H9 (cell line): ENCODE data around the gene PRPF6. TPM values are rescaled to one million over a fixed set of nuclear protein-coding genes. Genes with fewer than 3 reads are reported as not detected.

Source experiments
- DNase-seq: peaks from one replicate; pipeline ENCODE4 v3.0.0-alpha.2; 2017
- H2AFZ ChIP-seq: one replicate; pipeline ENCODE4 v1.6.1; 2013; ENCODE audit warnings: mild to moderate bottlenecking, low read length, control low read depth, moderate library complexity
- H2AK5ac ChIP-seq: 2 replicates; pipeline ENCODE4 v1.6.1; 2013; ENCODE audit warnings: low read length, control low read depth, mixed read lengths; ENCODE audit not compliant: insufficient read length
- H2BK120ac ChIP-seq: one replicate; pipeline ENCODE4 v1.6.1; 2013; ENCODE audit warnings: low read depth, mild to moderate bottlenecking, low read length, control low read depth, inconsistent platforms; ENCODE audit not compliant: poor library complexity, severe bottlenecking
- H2BK12ac ChIP-seq: 2 replicates; pipeline ENCODE4 v1.6.1; 2013; ENCODE audit warnings: low read length, control low read depth, mixed read lengths, low read depth; ENCODE audit not compliant: insufficient read length
- H2BK15ac ChIP-seq: 2 replicates; pipeline ENCODE4 v1.6.1; 2013; ENCODE audit warnings: low read depth, low read length, control low read depth
- H2BK20ac ChIP-seq: one replicate; pipeline ENCODE4 v1.6.1; 2013; ENCODE audit warnings: low read depth, mild to moderate bottlenecking, low read length, control low read depth, inconsistent platforms; ENCODE audit not compliant: poor library complexity, severe bottlenecking
- H2BK5ac ChIP-seq: 2 replicates; pipeline ENCODE4 v1.6.1; 2013; ENCODE audit warnings: low read length, control low read depth, mixed read lengths; ENCODE audit not compliant: insufficient read length
- H3K14ac ChIP-seq: 2 replicates; pipeline ENCODE4 v1.6.1; 2013; ENCODE audit warnings: low read length, control low read depth; ENCODE audit not compliant: insufficient read depth
- H3K18ac ChIP-seq: 2 replicates; pipeline ENCODE4 v1.6.1; 2013; ENCODE audit warnings: low read depth, mild to moderate bottlenecking, mixed read lengths, low read length, control low read depth; ENCODE audit not compliant: insufficient read length
- H3K23ac ChIP-seq: 2 replicates; pipeline ENCODE4 v1.6.1; 2013; ENCODE audit warnings: low read length, control low read depth, mixed read lengths, low read depth; ENCODE audit not compliant: insufficient read length
- H3K23me2 ChIP-seq: 2 replicates; pipeline ENCODE4 v1.6.1; 2013; ENCODE audit warnings: low read depth, mild to moderate bottlenecking, mixed read lengths, low read length, control low read depth; ENCODE audit not compliant: insufficient read length, poor library complexity, severe bottlenecking
- H3K27ac ChIP-seq: 2 replicates; pipeline ENCODE4 v1.5.1; 2013; ENCODE audit warnings: low read length, control low read depth, mixed read lengths, low read depth; ENCODE audit not compliant: insufficient read length
- H3K27me3 ChIP-seq: 2 replicates; pipeline ENCODE4 v1.6.1; 2013; ENCODE audit warnings: low read length, control low read depth, inconsistent platforms; ENCODE audit not compliant: insufficient read depth
- H3K4ac ChIP-seq: 2 replicates; pipeline ENCODE4 v1.6.1; 2013; ENCODE audit warnings: low read depth, mild to moderate bottlenecking, control low read depth, inconsistent platforms, low read length, moderate library complexity
- H3K4me1 ChIP-seq: 2 replicates; pipeline ENCODE4 v1.6.1; 2013; ENCODE audit warnings: low read length, control low read depth, inconsistent platforms; ENCODE audit not compliant: insufficient read depth
- H3K4me2 ChIP-seq: 2 replicates; pipeline ENCODE4 v1.6.1; 2013; ENCODE audit warnings: low read length, control low read depth, mixed read lengths; ENCODE audit not compliant: insufficient read length, insufficient read depth
- H3K56ac ChIP-seq: 2 replicates; pipeline ENCODE4 v1.6.1; 2013; ENCODE audit warnings: low read depth, mild to moderate bottlenecking, mixed read lengths, low read length, control low read depth; ENCODE audit not compliant: insufficient read length
- H3K79me1 ChIP-seq: 2 replicates; pipeline ENCODE4 v1.6.1; 2013; ENCODE audit warnings: low read depth, mild to moderate bottlenecking, moderate library complexity, low read length, control low read depth, inconsistent platforms; ENCODE audit not compliant: insufficient read depth, poor library complexity, severe bottlenecking
- H3K79me2 ChIP-seq: 2 replicates; pipeline ENCODE4 v1.6.1; 2013; ENCODE audit warnings: low read length, control low read depth, inconsistent platforms; ENCODE audit not compliant: insufficient read depth
- H3K9ac ChIP-seq: 2 replicates; pipeline ENCODE4 v1.6.1; 2013; ENCODE audit warnings: low read length, control low read depth, mixed read lengths; ENCODE audit not compliant: insufficient read length; ENCODE audit errors: extremely low read depth
- H3K9me3 ChIP-seq: one replicate; pipeline ENCODE4 v1.6.1; 2013; ENCODE audit warnings: low read depth, low read length, inconsistent platforms; ENCODE audit not compliant: control insufficient read depth
- H3T11ph ChIP-seq: one replicate; pipeline ENCODE4 v1.6.1; 2013; ENCODE audit warnings: mild to moderate bottlenecking, low read length, control low read depth, inconsistent platforms
- H4K20me1 ChIP-seq: one replicate; pipeline ENCODE4 v1.6.1; 2013; ENCODE audit not compliant: control insufficient read depth, insufficient read length, insufficient read depth
- H4K5ac ChIP-seq: 2 replicates; pipeline ENCODE4 v1.6.1; 2013; ENCODE audit warnings: low read depth, mild to moderate bottlenecking, mixed read lengths, low read length, control low read depth; ENCODE audit not compliant: insufficient read length
- H4K8ac ChIP-seq: replicated peaks from 2 replicates; pipeline ENCODE4 v1.6.1; 2013; ENCODE audit warnings: low read length, control low read depth, mixed read lengths, low read depth; ENCODE audit not compliant: insufficient read length
- H4K91ac ChIP-seq: 2 replicates; pipeline ENCODE4 v1.6.1; 2013; ENCODE audit warnings: low read depth, mild to moderate bottlenecking, moderate library complexity, mixed read lengths, low read length, control low read depth; ENCODE audit not compliant: insufficient read length
- H3K27ac Mint-ChIP-seq, 3 experiments: 2 replicates in 2 of 3; 3 replicates in 1 of 3; pipeline ENCODE4 v1.8.0; 2020 to 2021; ENCODE audit warnings: mixed read lengths in 3 of 3, mild to moderate bottlenecking in 1 of 3, moderate library complexity in 1 of 3
- H3K27me3 Mint-ChIP-seq: 2 replicates; pipeline ENCODE4 v1.8.0; 2021; ENCODE audit warnings: low read depth, mild to moderate bottlenecking, moderate library complexity, mixed read lengths
- H3K36me3 Mint-ChIP-seq, 3 experiments: 2 replicates in 2 of 3; 3 replicates in 1 of 3; pipeline ENCODE4 v1.8.0; 2020 to 2021; ENCODE audit warnings: low read depth in 3 of 3, mixed read lengths in 3 of 3; ENCODE audit not compliant: insufficient read depth in 1 of 3
- H3K4me1 Mint-ChIP-seq, 2 experiments: 2 replicates each; pipeline ENCODE4 v1.8.0; 2020; ENCODE audit warnings: mixed read lengths in 2 of 2
- H3K4me3 Mint-ChIP-seq, 2 experiments: 2 replicates in 1 of 2; 3 replicates in 1 of 2; pipeline ENCODE4 v1.8.0; 2020 to 2021; ENCODE audit warnings: mild to moderate bottlenecking in 2 of 2, mixed read lengths in 2 of 2, moderate library complexity in 1 of 2
- H3K9me3 Mint-ChIP-seq, 2 experiments: 2 replicates in 1 of 2; 3 replicates in 1 of 2; pipeline ENCODE4 v1.8.0; 2020; ENCODE audit warnings: mild to moderate bottlenecking in 2 of 2, mixed read lengths in 2 of 2, moderate library complexity in 1 of 2
- WGBS: extraction: QIAGEN DNeasy Blood & Tissue Kit; methylation state at CpG from one replicate; pipeline ENCODE4 v1.1.7; 2013; ENCODE audit warnings: missing lambda C conversion rate, low lambda C conversion rate, mixed read lengths; ENCODE audit not compliant: insufficient read length; ENCODE audit errors: extremely low coverage; 5-methylcytosine and 5-hydroxymethylcytosine counted together
- total RNA-seq: library from RNA; stranded (reverse); gene quantifications from 2 replicates; pipeline ENCODE4 v1.2.1, GENCODE V29; 2021
- TF ChIP-seq, protein P1 (sequence below): fragments of 200-600 bp; sonication (generic); conservative IDR thresholded peaks from 3 replicates; pipeline ENCODE4 v1.8.0; 2021; ENCODE audit warnings: antibody characterized with exemption, mild to moderate bottlenecking

Gene PRPF6
- total RNA-seq, 1 experiment from 2014 or later = 87.9 TPM

DNA sequence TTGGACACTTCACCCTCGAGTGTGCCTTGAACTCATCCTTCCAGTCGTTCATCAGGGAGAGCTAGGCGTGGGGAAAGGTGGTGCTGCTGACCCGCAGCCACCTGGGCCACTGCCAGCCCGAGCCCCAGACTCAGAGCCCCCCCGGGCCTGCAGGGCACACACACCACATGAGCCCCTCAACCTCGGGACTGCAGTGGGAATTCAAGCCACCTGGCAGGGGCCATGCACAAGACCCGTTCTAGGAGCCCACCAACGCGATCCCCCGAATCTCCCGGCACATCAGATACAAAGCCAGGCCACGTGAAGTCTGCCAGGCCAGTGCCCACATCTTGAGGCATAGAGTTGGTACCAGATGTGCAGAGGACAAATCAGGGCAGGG is 14.0 kb upstream of the PRPF6 start:
- Histone ChIP-seq H3K23ac (no peak overlapping the region), H3K79me1 (no peaks in the 10 kb centered on the region), H2BK20ac (no peak overlapping the region), H3T11ph (no peak overlapping the region), H3K27ac (no peak overlapping the region), H4K91ac (no peak overlapping the region), H3K4me2 (no peak overlapping the region), H3K79me2 (no peaks in the 10 kb centered on the region), H2BK15ac (no peak overlapping the region), H3K18ac (no peak overlapping the region), H3K4me1 (no peaks in the 10 kb centered on the region; the same call in 1 of the 2 replicates), H4K5ac (no peak overlapping the region), H2BK12ac (no peak overlapping the region), H3K27me3 (no peaks in the 10 kb centered on the region; the same call in 1 of the 2 replicates), H3K56ac (no peak overlapping the region), H4K8ac (no peak overlapping the region), H3K14ac (no peak overlapping the region), H2BK120ac (no peak overlapping the region), H3K4ac (no peak overlapping the region), H3K23me2 (peaks cover 11% of the 10 kb centered on the region), H4K20me1 (no peaks in the 10 kb centered on the region), H2BK5ac (no peak overlapping the region), H3K9me3 (peaks cover 40% of the 10 kb centered on the region), H3K9ac (no peak overlapping the region), H2AK5ac (no peak overlapping the region), H2AFZ (no peak overlapping the region)
- TF ChIP-seq, protein P1, sequence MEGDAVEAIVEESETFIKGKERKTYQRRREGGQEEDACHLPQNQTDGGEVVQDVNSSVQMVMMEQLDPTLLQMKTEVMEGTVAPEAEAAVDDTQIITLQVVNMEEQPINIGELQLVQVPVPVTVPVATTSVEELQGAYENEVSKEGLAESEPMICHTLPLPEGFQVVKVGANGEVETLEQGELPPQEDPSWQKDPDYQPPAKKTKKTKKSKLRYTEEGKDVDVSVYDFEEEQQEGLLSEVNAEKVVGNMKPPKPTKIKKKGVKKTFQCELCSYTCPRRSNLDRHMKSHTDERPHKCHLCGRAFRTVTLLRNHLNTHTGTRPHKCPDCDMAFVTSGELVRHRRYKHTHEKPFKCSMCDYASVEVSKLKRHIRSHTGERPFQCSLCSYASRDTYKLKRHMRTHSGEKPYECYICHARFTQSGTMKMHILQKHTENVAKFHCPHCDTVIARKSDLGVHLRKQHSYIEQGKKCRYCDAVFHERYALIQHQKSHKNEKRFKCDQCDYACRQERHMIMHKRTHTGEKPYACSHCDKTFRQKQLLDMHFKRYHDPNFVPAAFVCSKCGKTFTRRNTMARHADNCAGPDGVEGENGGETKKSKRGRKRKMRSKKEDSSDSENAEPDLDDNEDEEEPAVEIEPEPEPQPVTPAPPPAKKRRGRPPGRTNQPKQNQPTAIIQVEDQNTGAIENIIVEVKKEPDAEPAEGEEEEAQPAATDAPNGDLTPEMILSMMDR = no peak
- Mint-ChIP-seq H3K36me3 (peaks cover 15 to 51% (median 41%) of the 10 kb centered on the region in 3 experiments; a peak in 6 of 7 replicates), H3K27me3 (peaks cover 11% of the 10 kb centered on the region), H3K4me3 (no peak overlapping the region; a peak in 1 of 5 replicates), H3K27ac (no peak overlapping the region), H3K9me3 (peaks cover 2 to 10% of the 10 kb centered on the region in 2 experiments; a peak in 3 of 5 replicates), H3K4me1 (peaks cover 5 to 10% of the 10 kb centered on the region in 2 experiments; a peak in 3 of 4 replicates)
- DNase-seq = no peak
- WGBS = no CpG with 5 or more reads among the region's 13 CpGs
